ENCODE results near the gene DSE. TPM values are rescaled to one million over a fixed set of nuclear protein-coding genes. Genes with fewer than 3 reads are reported as not detected.
A peak's percentile ranks its signal among the peaks of the same experiment; 100 is the strongest.

Gene DSE
- total RNA-seq, 1 experiment from 2014 or later = 38.5 TPM

- Histone ChIP-seq H3K9me3 (ENCODE audit: control insufficient read depth in 1 of 2, insufficient read depth in 1 of 2, low read depth in 1 of 2, low read length in 2 of 2) (no peaks in the 10 kb centered on the region), H3K4me3 (replicated peaks in 1 of 2; ENCODE audit: low read depth in 1 of 2, low read length in 2 of 2) (no peak overlapping the region), H3K36me3 (ENCODE audit: control insufficient read depth in 1 of 2, insufficient read depth in 2 of 2, low read length in 2 of 2) (no peaks in the 10 kb centered on the region), H3K4me2 (ENCODE audit: low read length) (peak overlapping the region; percentile 46; the same call in 1 of the 2 replicates), H3K9me2 (ENCODE audit: insufficient read depth) (no peaks in the 10 kb centered on the region), H4K20me1 (ENCODE audit: insufficient read depth) (no peaks in the 10 kb centered on the region), H3K9ac (ENCODE audit: low read length) (no peak overlapping the region), H2AFZ (ENCODE audit: low read depth, low read length, poor library complexity, severe bottlenecking) (no peak overlapping the region), H3K27me3 (ENCODE audit: insufficient read depth, low read length) (no peaks in the 10 kb centered on the region), H3K27ac (ENCODE audit: low read depth, low read length) (no peak overlapping the region), H3K4me1 (ENCODE audit: control insufficient read depth in 1 of 2, insufficient read depth in 2 of 2, low read length in 2 of 2) (peaks cover 11 to 18% of the 10 kb centered on the region in 2 experiments), H3K79me2 (ENCODE audit: insufficient read depth, low read length) (peaks cover 20% of the 10 kb centered on the region; the same call in 1 of the 2 replicates)
- ATAC-seq = no peak
- intact Hi-C loops (cut with micrococcal nuclease) = no loop called here
- ChIA-PET POLR2A (interaction anchor here (1.0 kb wide), 1 partner anchor 34 kb away, joined by 3 read pairs; no protein-coding TSS in a partner anchor), CTCF (no interaction called here), RAD21 (ENCODE audit: low non-redundant PET in 1 of 2, low total read pairs in 2 of 2, uncharacterized antibody in 2 of 2, unreplicated experiment in 2 of 2) (no interaction called here)
- TF ChIP-seq FOSL1 (IDR thresholded peaks at IDR 0.05; ENCODE audit: low read depth) (no peak), EGR1 (IDR thresholded peaks at IDR 0.05; ENCODE audit: low read depth) (no peak), CTCF (IDR thresholded peaks at IDR 0.05 in 2 of 3, conservative IDR thresholded peaks at IDR 0.05 in 1 of 3; ENCODE audit: borderline replicate concordance in 1 of 3, insufficient read depth in 1 of 3, low read depth in 2 of 3, low read length in 2 of 3) (no peak), ATF3 (IDR thresholded peaks at IDR 0.05) (no peak), ZBTB33 (IDR thresholded peaks at IDR 0.05; ENCODE audit: extremely low read depth, insufficient replicate concordance, low read length) (no peak)
- BruUV-seq (replicated peaks) = no TSS peak
- DNase-seq (ENCODE audit: low read depth, low spot score) = no peak
Observed at GRCh38 chr6:116405138-116405537, 34.4 kb downstream of the DSE start.
